ENCODE measurements around the gene OVCH1. TPM values are rescaled to one million over a fixed set of nuclear protein-coding genes. Genes with fewer than 3 reads are reported as not detected.

Gene OVCH1
- total RNA-seq, 3 donors from 2014 or later, result 0.33 to 0.64 (median 0.44) TPM

DNA sequence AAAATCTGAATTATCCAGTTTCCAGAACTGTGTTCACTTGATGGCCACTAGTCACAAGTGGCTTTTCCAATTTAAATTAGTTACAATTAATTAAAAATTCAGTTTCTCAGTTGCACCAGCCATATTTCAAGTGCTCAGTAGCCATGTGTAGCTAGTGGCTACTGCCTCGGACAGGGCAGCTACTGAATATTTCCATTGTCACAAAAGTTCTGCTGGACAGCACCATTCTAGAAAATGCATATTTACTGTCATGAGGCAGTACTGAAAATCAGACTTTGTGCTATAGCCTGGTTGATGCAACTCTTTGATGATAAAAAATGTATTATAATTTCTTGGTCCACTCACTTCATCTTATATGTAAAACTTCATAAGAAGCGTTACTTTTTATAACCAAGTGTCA lies 11.5 kb upstream of the OVCH1 start:
- no peaks in the 10 kb centered on the region for H3K36me3 ChIP-seq
- intact Hi-C loops (cut with DNase I; ENCODE audit: low total_unique reads), result no loop called here
- no peaks in the 10 kb centered on the region for H3K4me1 ChIP-seq
- H3K27ac ChIP-seq, result no peak overlapping the region
- H3K9me3 ChIP-seq, result no peaks in the 10 kb centered on the region
- TF ChIP-seq, protein P1, sequence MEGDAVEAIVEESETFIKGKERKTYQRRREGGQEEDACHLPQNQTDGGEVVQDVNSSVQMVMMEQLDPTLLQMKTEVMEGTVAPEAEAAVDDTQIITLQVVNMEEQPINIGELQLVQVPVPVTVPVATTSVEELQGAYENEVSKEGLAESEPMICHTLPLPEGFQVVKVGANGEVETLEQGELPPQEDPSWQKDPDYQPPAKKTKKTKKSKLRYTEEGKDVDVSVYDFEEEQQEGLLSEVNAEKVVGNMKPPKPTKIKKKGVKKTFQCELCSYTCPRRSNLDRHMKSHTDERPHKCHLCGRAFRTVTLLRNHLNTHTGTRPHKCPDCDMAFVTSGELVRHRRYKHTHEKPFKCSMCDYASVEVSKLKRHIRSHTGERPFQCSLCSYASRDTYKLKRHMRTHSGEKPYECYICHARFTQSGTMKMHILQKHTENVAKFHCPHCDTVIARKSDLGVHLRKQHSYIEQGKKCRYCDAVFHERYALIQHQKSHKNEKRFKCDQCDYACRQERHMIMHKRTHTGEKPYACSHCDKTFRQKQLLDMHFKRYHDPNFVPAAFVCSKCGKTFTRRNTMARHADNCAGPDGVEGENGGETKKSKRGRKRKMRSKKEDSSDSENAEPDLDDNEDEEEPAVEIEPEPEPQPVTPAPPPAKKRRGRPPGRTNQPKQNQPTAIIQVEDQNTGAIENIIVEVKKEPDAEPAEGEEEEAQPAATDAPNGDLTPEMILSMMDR (IDR thresholded peaks at IDR 0.05), result no peak
- no peak for TF ChIP-seq POLR2AphosphoS5 (IDR thresholded peaks at IDR 0.05)
- no peak for DNase-seq (ENCODE audit: low spot score in 2 of 2)
- no peak overlapping the region for H3K4me3 ChIP-seq
- no peaks in the 10 kb centered on the region for H3K27me3 ChIP-seq

- TF ChIP-seq, protein P1 (IDR thresholded peaks at IDR 0.05), result no peak
- TF ChIP-seq POLR2AphosphoS5 (IDR thresholded peaks at IDR 0.05) (no peak), POLR2A (IDR thresholded peaks at IDR 0.05) (no peak)
These were observed 7.6 kb upstream of the OVCH1 start for GRCh38 chr12:29505122-29505521.

GRCh38 chr12:29503283-29503682 lies 5.8 kb upstream of the OVCH1 start:
- Histone ChIP-seq H3K36me3 (no peaks in the 10 kb centered on the region), H3K4me1 (no peaks in the 10 kb centered on the region), H3K4me3 (no peak overlapping the region), H3K27ac (no peak overlapping the region), H3K27me3 (no peaks in the 10 kb centered on the region), H3K9me3 (no peaks in the 10 kb centered on the region)
- intact Hi-C loops (cut with DNase I; ENCODE audit: low total_unique reads), result no loop called here
- no peak for TF ChIP-seq POLR2A (IDR thresholded peaks at IDR 0.05)
- TF ChIP-seq, protein P1 (IDR thresholded peaks at IDR 0.05), result no peak
- TF ChIP-seq POLR2AphosphoS5 (IDR thresholded peaks at IDR 0.05), result no peak
- DNase-seq (ENCODE audit: low spot score in 2 of 2), result no peak

More at GRCh38 chr12:29505122-29505521, 7.6 kb upstream of the OVCH1 start:
- H3K9me3 ChIP-seq, result no peaks in the 10 kb centered on the region
- no peak overlapping the region for H3K27ac ChIP-seq
- no peak overlapping the region for H3K4me3 ChIP-seq
- H3K36me3 ChIP-seq, result no peaks in the 10 kb centered on the region
- intact Hi-C loops (cut with DNase I; ENCODE audit: low total_unique reads), result no loop called here
- H3K4me1 ChIP-seq, result no peaks in the 10 kb centered on the region
- no peaks in the 10 kb centered on the region for H3K27me3 ChIP-seq
- DNase-seq (ENCODE audit: low spot score in 2 of 2), result no peak

- Histone ChIP-seq H3K27ac (no peak overlapping the region), H3K9me3 (no peaks in the 10 kb centered on the region), H3K4me3 (no peak overlapping the region), H3K4me1 (no peaks in the 10 kb centered on the region), H3K36me3 (no peaks in the 10 kb centered on the region), H3K27me3 (no peaks in the 10 kb centered on the region)
- intact Hi-C loops (cut with DNase I; ENCODE audit: low total_unique reads), result no loop called here
- DNase-seq (ENCODE audit: low spot score in 2 of 2), result no peak
- TF ChIP-seq POLR2A (IDR thresholded peaks at IDR 0.05) (no peak), POLR2AphosphoS5 (IDR thresholded peaks at IDR 0.05) (no peak)
- TF ChIP-seq, protein P1 (IDR thresholded peaks at IDR 0.05), result no peak
These were observed 1.7 kb upstream of the OVCH1 start for GRCh38 chr12:29499235-29499634.

- H3K27me3 ChIP-seq, result no peaks in the 10 kb centered on the region
- no peak for DNase-seq (ENCODE audit: low spot score in 2 of 2)
- H3K9me3 ChIP-seq, result no peaks in the 10 kb centered on the region
- H3K27ac ChIP-seq, result no peak overlapping the region
- H3K4me1 ChIP-seq, result no peaks in the 10 kb centered on the region
- H3K36me3 ChIP-seq, result no peaks in the 10 kb centered on the region
- intact Hi-C loops (cut with DNase I; ENCODE audit: low total_unique reads), result no loop called here
- TF ChIP-seq, protein P1 (IDR thresholded peaks at IDR 0.05), result no peak
- TF ChIP-seq POLR2A (IDR thresholded peaks at IDR 0.05) (no peak), POLR2AphosphoS5 (IDR thresholded peaks at IDR 0.05) (no peak)
- H3K4me3 ChIP-seq, result no peak overlapping the region
These were observed 4.6 kb downstream of the OVCH1 start for GRCh38 chr12:29492891-29493290.
